Spleen (tissue), 11 donors: Measurements from ENCODE around the gene CEP350. TPM values are rescaled to one million over a fixed set of nuclear protein-coding genes. Genes with fewer than 3 reads are reported as not detected.
"Not testable (repeated sequence)": the region's sequence is repeated elsewhere in the genome, so short reads cannot be mapped to it uniquely, and the experiment has no call there.

ENCODE experiments used
- DNase-seq: peaks from one replicate; pipeline ENCODE4 v3.0.0-alpha.2; 2020
- H3K27ac ChIP-seq, 8 donors: fragments of 200-600 bp; sonication (generic) in 7 of 8; 1 replicate in 4 of 8; 2 replicates in 4 of 8; pipeline versions ENCODE4 v1.5.0 to v1.8.0; 2016 to 2021; ENCODE audit warnings: inconsistent platforms in 4 of 8, mild to moderate bottlenecking in 4 of 8, moderate library complexity in 1 of 8
- H3K27me3 ChIP-seq, 7 donors: fragments of 200-600 bp; sonication (generic) in 6 of 7; replicated peaks in 1 of 7; 1 replicate in 4 of 7; 2 replicates in 3 of 7; pipeline versions ENCODE4 v1.5.0 to v1.8.0; 2016 to 2021; ENCODE audit warnings: inconsistent platforms in 3 of 7, mild to moderate bottlenecking in 1 of 7
- H3K36me3 ChIP-seq, 6 donors: fragments of 200-600 bp; sonication (generic) in 5 of 6; 1 replicate in 4 of 6; 2 replicates in 2 of 6; pipeline versions ENCODE4 v1.5.0 to v1.8.0; 2016 to 2021; ENCODE audit warnings: inconsistent platforms in 2 of 6
- H3K4me1 ChIP-seq, 6 donors: fragments of 200-600 bp; sonication (generic) in 5 of 6; 1 replicate in 3 of 6; 2 replicates in 3 of 6; pipeline versions ENCODE4 v1.5.0 to v1.8.0; 2016 to 2021; ENCODE audit warnings: inconsistent platforms in 3 of 6
- H3K4me3 ChIP-seq, 8 donors: fragments of 200-600 bp; sonication (generic) in 7 of 8; 1 replicate in 4 of 8; 2 replicates in 4 of 8; pipeline versions ENCODE4 v1.5.0 to v1.8.0; 2016 to 2021; ENCODE audit warnings: inconsistent platforms in 4 of 8, mild to moderate bottlenecking in 4 of 8, moderate library complexity in 2 of 8
- H3K9me3 ChIP-seq, 8 donors: fragments of 200-600 bp; sonication (generic) in 7 of 8; 1 replicate in 4 of 8; 2 replicates in 4 of 8; pipeline versions ENCODE4 v1.5.0 to v1.8.0; 2016 to 2021; ENCODE audit warnings: inconsistent platforms in 4 of 8
- POLR2A ChIP-seq, 3 donors: fragments of 450-650 bp; IDR thresholded peaks; one replicate each; pipeline ENCODE4 v1.5.1; 2017; ENCODE audit warnings: antibody characterized with exemption in 3 of 3, mild to moderate bottlenecking in 1 of 3
- POLR2AphosphoS5 ChIP-seq, 3 donors: sonication (generic); formaldehyde crosslinking; IDR thresholded peaks; one replicate each; pipeline ENCODE4 v1.5.1; 2017; ENCODE audit warnings: antibody characterized with exemption in 3 of 3
- WGBS, 5 donors: extraction: QIAGEN DNeasy Blood & Tissue Kit in 3 of 5; methylation state at CpG; one replicate each; pipeline versions ENCODE4 v1.1.5 to v1.1.7; 2013 to 2018; 5-methylcytosine and 5-hydroxymethylcytosine counted together
- intact Hi-C: fragments of 100-400 bp; cut with DNase I; formaldehyde crosslinking; loops from one replicate; pipeline ENCODE4 v1.15.0; 2023; ENCODE audit warnings: low total_unique reads
- polyA plus RNA-seq, 3 donors: library from polyadenylated mRNA; stranded (reverse); fragments of 200-250 nt; gene quantifications; one replicate each; pipeline ENCODE4 v1.2.1, GENCODE V29; 2013
- total RNA-seq, 7 donors: library from RNA; depleted of rRNA in 3 of 7; stranded (reverse); fragments of >200 nt in 3 of 7; fragmentation: NEBNext Ultra II Directional in 4 of 7; extraction: Animal tissue kit (Norgen Biotek cat#: 25700) in 4 of 7; gene quantifications; one replicate each; pipeline versions ENCODE4 v1.1.0 to v1.2.1, GENCODE V29; 2016 to 2021
- TF ChIP-seq, protein P1 (sequence below), 11 experiments: fragments of 200-600 bp in 7 of 11; fragments of 450-650 bp in 4 of 11; sonication (generic) in 4 of 11; IDR thresholded peaks in 8 of 11; conservative IDR thresholded peaks in 3 of 11; 1 replicate in 7 of 11; 2 replicates in 4 of 11; pipeline versions ENCODE4 v1.4.0 to v1.8.0; 2016 to 2021; ENCODE audit warnings: antibody characterized with exemption in 11 of 11, inconsistent platforms in 4 of 11, mild to moderate bottlenecking in 1 of 11
- donor health status: healthy with polysubstance abuse.
- donor health status: DM: no; HTN: no; CAD: no; lungs with moderate emphysema.
- donor health status: DM: no; HTN: no; CAD: no.
- donor health status: Bipolar disorder and iron deficiency.
- donor health status: healthy.
- donor health status: DM: no; HTN: no; CAD: no.
- donor health status: DM: yes; HTN: yes; CAD: no.

CEP350 gene
- total and polyA plus RNA-seq, 10 donors: 3.5 to 89.2 (median 66.0) TPM

DNA sequence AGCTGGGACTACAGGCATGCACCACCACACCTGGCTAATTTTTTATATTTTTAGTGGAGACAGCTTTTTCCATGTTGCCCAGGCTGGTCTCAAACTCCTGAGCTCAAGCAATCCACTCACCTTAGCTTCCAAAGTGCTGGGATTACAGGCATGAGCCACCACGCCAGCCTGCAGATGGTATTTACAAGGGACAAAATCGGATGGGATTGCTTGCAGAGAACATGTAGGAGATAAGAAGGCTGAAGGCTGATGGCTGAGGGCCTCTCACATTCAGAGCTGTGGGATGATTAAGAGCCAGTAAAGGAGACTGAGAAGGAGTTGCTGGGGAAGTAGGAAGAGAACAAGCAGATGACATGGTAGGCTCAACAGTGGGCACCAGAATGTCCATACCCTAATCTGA is 176.0 kb downstream of the CEP350 start:
- no peaks in the 10 kb centered on the region for H3K36me3 ChIP-seq
- H3K9me3 ChIP-seq: no peaks in the 10 kb centered on the region
- TF ChIP-seq POLR2AphosphoS5 (IDR thresholded peaks at IDR 0.05) (no peak), POLR2A (IDR thresholded peaks at IDR 0.05) (no peak)
- TF ChIP-seq, protein P1, sequence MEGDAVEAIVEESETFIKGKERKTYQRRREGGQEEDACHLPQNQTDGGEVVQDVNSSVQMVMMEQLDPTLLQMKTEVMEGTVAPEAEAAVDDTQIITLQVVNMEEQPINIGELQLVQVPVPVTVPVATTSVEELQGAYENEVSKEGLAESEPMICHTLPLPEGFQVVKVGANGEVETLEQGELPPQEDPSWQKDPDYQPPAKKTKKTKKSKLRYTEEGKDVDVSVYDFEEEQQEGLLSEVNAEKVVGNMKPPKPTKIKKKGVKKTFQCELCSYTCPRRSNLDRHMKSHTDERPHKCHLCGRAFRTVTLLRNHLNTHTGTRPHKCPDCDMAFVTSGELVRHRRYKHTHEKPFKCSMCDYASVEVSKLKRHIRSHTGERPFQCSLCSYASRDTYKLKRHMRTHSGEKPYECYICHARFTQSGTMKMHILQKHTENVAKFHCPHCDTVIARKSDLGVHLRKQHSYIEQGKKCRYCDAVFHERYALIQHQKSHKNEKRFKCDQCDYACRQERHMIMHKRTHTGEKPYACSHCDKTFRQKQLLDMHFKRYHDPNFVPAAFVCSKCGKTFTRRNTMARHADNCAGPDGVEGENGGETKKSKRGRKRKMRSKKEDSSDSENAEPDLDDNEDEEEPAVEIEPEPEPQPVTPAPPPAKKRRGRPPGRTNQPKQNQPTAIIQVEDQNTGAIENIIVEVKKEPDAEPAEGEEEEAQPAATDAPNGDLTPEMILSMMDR (IDR thresholded peaks at IDR 0.05 in 8 of 11, conservative IDR thresholded peaks at IDR 0.05 in 3 of 11): no peak
- DNase-seq: no peak
- H3K4me1 ChIP-seq: peaks cover 0 to 15% (median 0%) of the 10 kb centered on the region in 6 donors
- intact Hi-C loops: no loop called here
- H3K4me3 ChIP-seq: no peak overlapping the region
- peaks cover 0 to 4% (median 0%) of the 10 kb centered on the region in 7 donors for H3K27me3 ChIP-seq
- H3K27ac ChIP-seq: peak overlapping the region in 3 of 8 donors; percentile 72 to 79 (median 77)
- 89 to 95% (median 93%) methylated on average over 2 of the region's 2 CpGs for WGBS, 5 donors

DNA sequence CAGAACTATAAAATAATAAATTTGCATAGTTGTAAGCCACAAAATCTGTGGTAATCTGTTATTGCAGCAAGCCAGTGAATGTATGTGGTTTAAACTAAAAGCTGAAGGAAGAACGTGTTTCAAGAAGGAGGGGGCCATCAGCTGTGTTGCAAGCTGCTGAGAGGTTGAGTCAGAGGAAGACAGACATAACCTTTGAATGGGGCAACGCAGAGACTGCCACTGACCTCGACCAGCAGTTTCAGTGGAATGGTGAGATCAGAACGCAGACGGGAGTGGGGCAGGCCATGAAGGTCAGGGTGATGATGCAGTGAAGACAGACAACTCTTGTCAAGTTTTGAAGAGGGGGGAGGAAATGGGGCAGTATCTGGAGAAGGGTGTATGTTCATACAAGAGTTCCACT is 176.9 kb downstream of the CEP350 start:
- intact Hi-C loops: no loop called here
- no peaks in the 10 kb centered on the region for H3K36me3 ChIP-seq
- peak in 1 of 3 donors; percentile 68 for TF ChIP-seq POLR2AphosphoS5 (IDR thresholded peaks at IDR 0.05)
- TF ChIP-seq, protein P1 (IDR thresholded peaks at IDR 0.05 in 8 of 11, conservative IDR thresholded peaks at IDR 0.05 in 3 of 11): no peak
- DNase-seq: no peak
- H3K27ac ChIP-seq: peak overlapping the region in 6 of 8 donors; percentile 48 to 79 (median 70)
- peaks cover 0 to 15% (median 0%) of the 10 kb centered on the region in 6 donors for H3K4me1 ChIP-seq
- peak overlapping the region in 1 of 8 donors; percentile 34 for H3K4me3 ChIP-seq
- whole genome bisulfite sequencing, 5 donors: 19 to 71% (median 50%) methylated on average over 5 of the region's 5 CpGs
- H3K27me3 ChIP-seq: peaks cover 0 to 4% (median 0%) of the 10 kb centered on the region in 7 donors
- H3K9me3 ChIP-seq: no peaks in the 10 kb centered on the region

DNA sequence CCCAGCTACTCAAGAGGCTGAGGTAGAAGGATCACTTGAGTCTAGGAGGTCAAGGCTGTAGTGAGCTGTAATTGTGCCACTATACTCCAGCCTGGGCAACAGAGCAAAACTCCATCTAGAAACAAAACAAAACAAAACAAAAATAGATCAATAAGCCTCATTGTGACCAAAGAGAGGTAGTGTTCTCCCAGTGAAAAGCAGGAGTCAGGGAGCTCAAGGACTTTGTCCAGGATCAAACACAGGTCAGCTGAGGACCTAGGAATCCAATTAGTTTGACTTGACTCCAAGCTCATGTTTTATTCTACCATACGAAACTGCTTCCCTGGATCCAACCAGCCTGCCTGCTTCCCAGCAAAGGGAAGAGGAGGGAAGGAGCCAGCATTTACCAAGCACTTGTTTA is 178.6 kb downstream of the CEP350 start:
- intact Hi-C loops: no loop called here
- no peak for DNase-seq
- WGBS, 5 donors: 64 to 100% (median 83%) methylated on average over 1 of the region's 1 CpG
- Histone ChIP-seq H3K9me3 (peaks cover 0 to 6% (median 0%) of the 10 kb centered on the region in 8 donors), H3K27me3 (peaks cover 0 to 4% (median 0%) of the 10 kb centered on the region in 7 donors), H3K36me3 (no peaks in the 10 kb centered on the region), H3K4me3 (no peak overlapping the region), H3K27ac (peak overlapping the region in 1 of 8 donors; percentile 79), H3K4me1 (peaks cover 0 to 15% (median 0%) of the 10 kb centered on the region in 6 donors)
- TF ChIP-seq POLR2AphosphoS5 (IDR thresholded peaks at IDR 0.05) (no peak), POLR2A (IDR thresholded peaks at IDR 0.05) (no peak)
- TF ChIP-seq, protein P1 (IDR thresholded peaks at IDR 0.05 in 8 of 11, conservative IDR thresholded peaks at IDR 0.05 in 3 of 11): no peak

DNA sequence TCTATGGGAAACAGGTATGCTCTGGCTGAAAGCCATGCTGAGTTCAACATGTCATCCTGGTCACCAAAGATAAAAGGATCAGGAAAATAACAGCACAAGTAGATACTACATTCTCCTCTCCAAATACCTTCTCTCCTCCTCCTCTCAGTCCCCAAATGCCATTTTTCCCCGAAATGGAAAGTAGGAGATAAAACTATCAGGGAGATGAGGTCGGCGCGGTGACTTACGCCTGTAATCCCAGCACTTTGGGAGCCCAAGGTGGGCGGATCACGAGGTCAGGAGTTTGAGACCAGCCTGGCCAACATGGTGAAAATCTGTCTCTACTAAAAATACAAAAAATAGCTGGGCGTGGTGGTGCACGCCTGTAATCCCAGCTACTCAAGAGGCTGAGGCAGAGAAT is 179.1 kb downstream of the CEP350 start:
- intact Hi-C loops, H3K4me3 ChIP-seq, DNase-seq, H3K9me3 ChIP-seq, H3K27me3 ChIP-seq, H3K27ac ChIP-seq, H3K36me3 ChIP-seq: not testable (repeated sequence)
- peaks cover 0 to 15% (median 0%) of the 10 kb centered on the region in 6 donors for H3K4me1 ChIP-seq
- WGBS, 5 donors: 81 to 87% (median 83%) methylated on average over 9 of the region's 9 CpGs

DNA sequence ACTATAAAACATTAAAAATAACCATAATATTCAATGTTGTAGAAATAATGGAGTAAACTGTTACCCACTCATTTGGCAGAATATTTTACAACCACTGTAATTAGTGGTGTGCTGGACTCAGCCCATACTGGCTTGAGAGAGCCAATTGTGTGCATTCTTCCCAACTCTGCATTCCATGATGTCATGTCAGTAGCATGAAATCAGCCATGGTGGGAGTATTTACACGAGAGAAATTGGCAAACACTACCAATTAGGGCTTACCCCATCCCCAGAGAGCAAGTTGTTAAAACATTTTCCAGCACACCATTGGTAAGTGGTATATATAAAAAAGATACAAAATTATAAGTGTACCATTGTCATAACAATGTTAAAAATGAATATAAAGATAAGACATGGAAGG is 180.9 kb downstream of the CEP350 start:
- Histone ChIP-seq H3K27ac (no peak overlapping the region), H3K36me3 (no peaks in the 10 kb centered on the region), H3K4me3 (no peak overlapping the region), H3K9me3 (peaks cover 0 to 6% (median 0%) of the 10 kb centered on the region in 8 donors), H3K27me3 (peaks cover 0 to 4% (median 0%) of the 10 kb centered on the region in 7 donors), H3K4me1 (peaks cover 0 to 15% (median 0%) of the 10 kb centered on the region in 6 donors)
- WGBS, 5 donors: 43 to 65% (median 54%) methylated on average over 1 of the region's 1 CpG
- no peak for DNase-seq
- TF ChIP-seq POLR2A (IDR thresholded peaks at IDR 0.05) (no peak), POLR2AphosphoS5 (IDR thresholded peaks at IDR 0.05) (no peak)
- TF ChIP-seq, protein P1 (IDR thresholded peaks at IDR 0.05 in 8 of 11, conservative IDR thresholded peaks at IDR 0.05 in 3 of 11): no peak
- intact Hi-C loops: no loop called here
